HG03442 (cell line): ENCODE data around the gene FLOT2.
"Not testable (repeated sequence)": the region's sequence is repeated elsewhere in the genome, so short reads cannot be mapped to it uniquely, and the experiment has no call there.

Experiments used
- ATAC-seq: cut with Tn5 transposase; IDR thresholded peaks from one replicate; pipeline ENCODE4 v1.9.1; 2021; ENCODE audit warnings: mild to moderate bottlenecking, moderate library complexity; ENCODE audit not compliant: unreplicated experiment

FLOT2 gene

GRCh38 chr17:28853295-28853694 lies 44.2 kb downstream of the FLOT2 start:
- no peak for ATAC-seq

- ATAC-seq: no peak
These were observed 48.3 kb downstream of the FLOT2 start for GRCh38 chr17:28849281-28849680.

GRCh38 chr17:28848667-28849066 lies 48.9 kb downstream of the FLOT2 start:
- ATAC-seq: not testable (repeated sequence)

- not testable (repeated sequence) for ATAC-seq
These were observed 50.8 kb downstream of the FLOT2 start for GRCh38 chr17:28846699-28847098.

GRCh38 chr17:28846231-28846630 lies 51.3 kb downstream of the FLOT2 start:
- ATAC-seq: no peak

- no peak for ATAC-seq
These were observed 53.8 kb downstream of the FLOT2 start for GRCh38 chr17:28843816-28844148.

DNA sequence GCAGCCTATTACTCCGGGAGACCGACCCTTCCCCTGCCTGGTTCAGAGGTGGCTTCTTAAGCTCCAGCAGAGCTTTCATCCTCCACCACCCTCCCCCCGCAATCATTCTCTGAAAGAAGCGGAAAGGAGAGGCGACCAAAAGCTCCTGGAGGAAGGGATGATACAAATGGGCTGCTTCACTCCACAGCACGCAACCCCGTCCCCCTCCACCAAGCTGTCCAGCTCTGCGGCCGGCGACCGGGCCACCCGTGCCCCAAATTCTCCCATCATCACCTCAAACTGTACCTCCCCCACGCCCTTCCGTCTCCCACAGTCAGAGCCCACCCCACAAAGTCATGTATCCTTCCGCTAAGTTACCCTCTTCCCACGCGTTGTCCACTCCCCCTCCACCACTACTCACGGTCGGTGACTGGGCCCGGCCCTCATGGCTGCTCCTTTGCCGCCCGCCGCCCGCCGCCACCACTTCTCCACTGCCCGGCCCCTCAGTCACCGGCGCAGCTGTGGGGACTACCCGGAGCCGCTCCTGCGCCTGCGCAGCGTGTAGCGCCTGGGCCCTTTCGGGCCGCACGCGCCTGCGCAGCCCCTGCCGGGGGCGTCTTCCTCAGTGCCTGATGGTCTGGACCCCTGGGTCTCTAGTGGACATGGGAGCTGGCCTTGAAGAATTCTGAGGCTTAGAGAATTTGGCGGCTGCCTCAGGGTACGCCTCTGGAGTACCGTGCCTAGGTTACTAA lies 55.1 kb downstream of the FLOT2 start, which contains the start of gene FAM222B:
Gene FAM222B, minus strand, starts transcription at position 509 of the 731 bp plus-strand sequence. CDS start 76,123 bp downstream, outside the sequence.
- ATAC-seq: peak; percentile 82

GRCh38 chr17:28841901-28842281 lies 55.6 kb downstream of the FLOT2 start:
- ATAC-seq: no peak

- ATAC-seq: no peak
These were observed 58.3 kb downstream of the FLOT2 start for GRCh38 chr17:28839221-28839620.

GRCh38 chr17:28836541-28836940 lies 61.0 kb downstream of the FLOT2 start:
- not testable (repeated sequence) for ATAC-seq

- no peak for ATAC-seq
These were observed 63.1 kb downstream of the FLOT2 start for GRCh38 chr17:28834420-28834819.
